Osteoblast (primary cell): ENCODE results near the gene TSPAN19. TPM values are rescaled to one million over a fixed set of nuclear protein-coding genes. Genes with fewer than 3 reads are reported as not detected.
"Not testable (repeated sequence)": the region's sequence is repeated elsewhere in the genome, so short reads cannot be mapped to it uniquely, and the experiment has no call there.

Source experiments
- DNase-seq: peaks from one replicate; pipeline ENCODE4 v3.0.0; 2011; ENCODE audit warnings: low spot score, mixed read lengths; ENCODE audit not compliant: insufficient read length; ENCODE audit errors: missing footprints
- H2AFZ ChIP-seq: 2 replicates; pipeline ENCODE4 v1.6.0; 2011; ENCODE audit warnings: mild to moderate bottlenecking, low read length
- H3K27ac ChIP-seq: 2 replicates; pipeline ENCODE4 v1.5.1; 2011; ENCODE audit warnings: mild to moderate bottlenecking, low read depth, low read length, moderate library complexity
- H3K27me3 ChIP-seq: 2 replicates; pipeline ENCODE4 v1.6.0; 2012; ENCODE audit warnings: mild to moderate bottlenecking, control low read depth, inconsistent platforms, low read length, moderate library complexity; ENCODE audit not compliant: insufficient read depth
- H3K36me3 ChIP-seq: 2 replicates; pipeline ENCODE4 v1.5.1; 2011; ENCODE audit warnings: mild to moderate bottlenecking, low read length, control low read depth, moderate library complexity; ENCODE audit not compliant: insufficient read depth
- H3K4me1 ChIP-seq: 2 replicates; pipeline ENCODE4 v1.5.1; 2011; ENCODE audit warnings: mild to moderate bottlenecking, low read length, control low read depth, moderate library complexity; ENCODE audit not compliant: insufficient read depth
- H3K4me2 ChIP-seq: 2 replicates; pipeline ENCODE4 v1.6.0; 2011; ENCODE audit warnings: mild to moderate bottlenecking, low read length; ENCODE audit not compliant: insufficient read depth
- H3K4me3 ChIP-seq: fragments of 200-600 bp; sonication (generic); 3 replicates; pipeline ENCODE4 v1.5.1; 2012; ENCODE audit warnings: mild to moderate bottlenecking, low read length, inconsistent platforms; ENCODE audit not compliant: insufficient read depth
- H3K79me2 ChIP-seq: 2 replicates; pipeline ENCODE4 v1.6.0; 2012; ENCODE audit warnings: mild to moderate bottlenecking, low read length, control low read depth, inconsistent platforms; ENCODE audit not compliant: insufficient read depth
- H3K9me3 ChIP-seq: 2 replicates; pipeline ENCODE4 v1.5.1; 2011; ENCODE audit warnings: low read depth, low read length, control low read depth
- H4K20me1 ChIP-seq: 2 replicates; pipeline ENCODE4 v1.6.0; 2012; ENCODE audit warnings: mild to moderate bottlenecking, low read length, control low read depth; ENCODE audit not compliant: insufficient read depth
- total RNA-seq: library from RNA; depleted of rRNA; stranded (reverse); fragments of >200 nt; gene quantifications from 2 replicates; pipeline ENCODE4 v1.2.3, GENCODE V29; 2012
- TF ChIP-seq, protein P1 (sequence below): IDR thresholded peaks from 2 replicates; pipeline ENCODE4 v1.5.1; 2011; ENCODE audit warnings: mild to moderate bottlenecking, low read depth, low read length, moderate library complexity; ENCODE audit errors: extremely low read depth

Gene TSPAN19
- total RNA-seq, 1 donor, result not detected

DNA sequence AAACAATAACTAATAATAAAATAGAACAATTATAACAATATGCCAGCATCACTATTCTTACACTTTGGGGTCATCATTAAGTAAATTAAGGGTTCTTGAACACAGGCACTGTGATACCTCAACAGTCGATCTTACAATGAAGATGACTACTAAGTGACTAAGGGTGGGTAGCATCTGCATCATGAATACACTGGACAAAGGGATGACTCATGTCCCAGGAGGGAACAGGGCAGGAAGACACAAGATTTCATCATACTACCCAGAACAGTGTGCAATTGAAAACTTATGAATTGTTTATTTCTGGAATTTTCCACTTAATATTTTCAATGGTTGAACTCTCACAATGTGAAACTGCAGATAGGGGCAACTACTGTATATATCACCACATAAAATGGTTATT lies 19.7 kb downstream of the TSPAN19 start:
- DNase-seq, result no peak
- Histone ChIP-seq H3K4me3 (no peak overlapping the region), H4K20me1 (no peaks in the 10 kb centered on the region), H3K27me3 (no peaks in the 10 kb centered on the region), H3K36me3 (no peaks in the 10 kb centered on the region), H3K27ac (no peak overlapping the region), H3K9me3 (no peaks in the 10 kb centered on the region), H2AFZ (no peak overlapping the region), H3K4me2 (no peak overlapping the region), H3K79me2 (no peaks in the 10 kb centered on the region), H3K4me1 (peaks cover 8% of the 10 kb centered on the region)
- TF ChIP-seq, protein P1, sequence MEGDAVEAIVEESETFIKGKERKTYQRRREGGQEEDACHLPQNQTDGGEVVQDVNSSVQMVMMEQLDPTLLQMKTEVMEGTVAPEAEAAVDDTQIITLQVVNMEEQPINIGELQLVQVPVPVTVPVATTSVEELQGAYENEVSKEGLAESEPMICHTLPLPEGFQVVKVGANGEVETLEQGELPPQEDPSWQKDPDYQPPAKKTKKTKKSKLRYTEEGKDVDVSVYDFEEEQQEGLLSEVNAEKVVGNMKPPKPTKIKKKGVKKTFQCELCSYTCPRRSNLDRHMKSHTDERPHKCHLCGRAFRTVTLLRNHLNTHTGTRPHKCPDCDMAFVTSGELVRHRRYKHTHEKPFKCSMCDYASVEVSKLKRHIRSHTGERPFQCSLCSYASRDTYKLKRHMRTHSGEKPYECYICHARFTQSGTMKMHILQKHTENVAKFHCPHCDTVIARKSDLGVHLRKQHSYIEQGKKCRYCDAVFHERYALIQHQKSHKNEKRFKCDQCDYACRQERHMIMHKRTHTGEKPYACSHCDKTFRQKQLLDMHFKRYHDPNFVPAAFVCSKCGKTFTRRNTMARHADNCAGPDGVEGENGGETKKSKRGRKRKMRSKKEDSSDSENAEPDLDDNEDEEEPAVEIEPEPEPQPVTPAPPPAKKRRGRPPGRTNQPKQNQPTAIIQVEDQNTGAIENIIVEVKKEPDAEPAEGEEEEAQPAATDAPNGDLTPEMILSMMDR, result no peak

DNA sequence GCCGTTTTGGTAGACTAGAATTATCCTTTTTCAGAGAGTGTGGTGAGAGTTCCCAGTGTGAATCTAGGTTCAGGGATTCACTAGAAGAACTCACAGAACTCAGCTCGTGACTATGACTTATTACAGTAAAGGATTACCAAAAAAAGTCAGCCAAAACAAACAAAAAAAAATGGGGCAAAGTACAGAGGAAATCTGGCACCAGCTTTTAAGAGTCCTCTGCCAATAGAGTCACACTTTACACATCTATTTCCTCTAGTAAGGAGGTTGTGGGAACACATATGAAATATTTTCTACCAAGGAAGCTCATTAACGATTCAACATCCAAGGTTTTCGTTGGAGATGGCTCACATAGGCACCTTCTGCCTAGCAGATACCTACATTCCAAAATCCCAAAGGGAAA lies 28.2 kb downstream of the TSPAN19 start:
- H2AFZ ChIP-seq, result peak overlapping the region; percentile 81
- H3K27me3 ChIP-seq, result no peaks in the 10 kb centered on the region
- peak overlapping the region; percentile 70 for H3K4me2 ChIP-seq
- H3K4me3 ChIP-seq, result no peak overlapping the region
- no peaks in the 10 kb centered on the region for H4K20me1 ChIP-seq
- TF ChIP-seq, protein P1, result no peak
- peaks cover 16% of the 10 kb centered on the region for H3K4me1 ChIP-seq
- H3K79me2 ChIP-seq, result no peaks in the 10 kb centered on the region
- no peak for DNase-seq
- H3K36me3 ChIP-seq, result no peaks in the 10 kb centered on the region
- no peaks in the 10 kb centered on the region for H3K9me3 ChIP-seq
- peak overlapping the region; percentile 70 for H3K27ac ChIP-seq

DNA sequence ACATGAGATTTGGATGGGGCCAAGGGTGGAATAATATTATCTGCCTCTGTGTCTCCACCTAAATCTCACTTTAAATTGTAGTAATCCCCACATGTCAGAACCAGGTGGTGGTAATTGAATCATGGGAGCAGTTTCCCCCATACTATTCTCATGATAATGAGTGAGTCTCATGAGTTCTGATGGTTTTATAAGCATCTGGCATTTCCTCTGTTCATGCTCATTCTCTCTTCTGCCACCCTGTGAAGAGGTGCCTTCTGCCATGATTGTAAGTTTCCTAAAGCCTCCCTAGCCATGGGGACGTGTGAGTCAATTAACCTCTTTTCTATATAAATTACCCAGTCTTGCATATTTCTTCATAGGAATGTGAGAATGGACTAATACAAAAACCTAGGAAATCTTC lies 29.9 kb downstream of the TSPAN19 start:
- no peaks in the 10 kb centered on the region for H3K36me3 ChIP-seq
- TF ChIP-seq, protein P1, result no peak
- no peak for DNase-seq
- no peak overlapping the region for H3K4me2 ChIP-seq
- peaks cover 16% of the 10 kb centered on the region for H3K4me1 ChIP-seq
- H3K27ac ChIP-seq, result no peak overlapping the region
- H4K20me1 ChIP-seq, result no peaks in the 10 kb centered on the region
- H2AFZ ChIP-seq, result no peak overlapping the region
- no peaks in the 10 kb centered on the region for H3K79me2 ChIP-seq
- no peaks in the 10 kb centered on the region for H3K9me3 ChIP-seq
- H3K27me3 ChIP-seq, result no peaks in the 10 kb centered on the region
- no peak overlapping the region for H3K4me3 ChIP-seq

DNA sequence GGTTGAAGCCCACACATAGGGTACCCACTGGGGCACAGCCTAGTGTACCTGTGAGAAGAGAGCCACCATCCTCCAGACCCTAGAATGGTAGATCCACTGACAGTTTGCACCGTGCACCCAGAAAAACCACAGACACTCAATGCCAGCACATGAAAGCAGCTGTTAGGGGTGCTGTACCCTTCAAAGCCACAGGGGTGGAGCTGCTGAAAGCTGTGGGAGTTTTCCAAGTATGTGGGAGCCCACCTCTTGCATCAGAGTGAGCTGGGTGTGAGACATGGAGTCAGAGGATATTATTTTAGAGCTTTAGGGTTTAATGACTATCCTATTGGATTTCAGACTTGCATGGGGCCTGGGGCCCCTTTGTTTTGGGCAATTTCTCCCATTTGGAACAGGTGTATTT lies 30.5 kb downstream of the TSPAN19 start:
- Histone ChIP-seq H4K20me1 (no peaks in the 10 kb centered on the region), H3K4me2 (no peak overlapping the region), H3K9me3 (no peaks in the 10 kb centered on the region), H2AFZ (no peak overlapping the region), H3K4me1 (peaks cover 16% of the 10 kb centered on the region), H3K4me3 (no peak overlapping the region), H3K36me3 (no peaks in the 10 kb centered on the region), H3K27ac (no peak overlapping the region), H3K79me2 (no peaks in the 10 kb centered on the region), H3K27me3 (no peaks in the 10 kb centered on the region)
- no peak for DNase-seq
- TF ChIP-seq, protein P1, result no peak

DNA sequence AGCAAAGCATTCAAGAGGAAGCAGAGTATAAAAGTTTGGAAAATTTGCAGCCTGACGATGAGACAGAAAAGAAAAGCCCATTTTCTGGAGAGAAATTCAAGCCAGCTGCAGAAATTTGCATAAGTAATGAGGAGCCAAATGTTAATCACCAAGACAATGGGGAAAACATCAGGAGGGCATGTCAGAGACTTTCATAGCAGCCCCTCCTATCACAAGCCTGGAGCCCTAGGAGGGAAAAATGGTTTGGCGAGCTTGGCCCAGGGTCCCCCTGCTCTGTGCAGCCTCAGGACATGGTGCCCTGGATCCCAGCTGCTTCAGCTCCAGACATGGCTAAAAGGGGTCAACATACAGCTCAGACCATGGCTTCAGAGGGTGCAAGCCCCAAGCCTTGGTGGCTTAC lies 31.0 kb downstream of the TSPAN19 start:
- H3K27me3 ChIP-seq, H3K9me3 ChIP-seq, H3K4me2 ChIP-seq, DNase-seq, H3K4me3 ChIP-seq, H3K27ac ChIP-seq, H2AFZ ChIP-seq, H4K20me1 ChIP-seq, H3K36me3 ChIP-seq, H3K79me2 ChIP-seq: not testable (repeated sequence)
- H3K4me1 ChIP-seq, result peaks cover 16% of the 10 kb centered on the region
